GM12864 (cell line): ENCODE measurements around the gene EDC4.
A peak's percentile ranks its signal among the peaks of the same experiment; 100 is the strongest.

Source experiments
- DNase-seq: peaks from one replicate; pipeline ENCODE4 v3.0.0-alpha.2; 2011; ENCODE audit warnings: low read depth
- H3K4me3 ChIP-seq: 2 replicates; pipeline ENCODE4 v1.5.1; 2011; ENCODE audit warnings: mild to moderate bottlenecking, low read depth, low read length, control low read depth
- TF ChIP-seq, protein P1 (sequence below): IDR thresholded peaks from 2 replicates; pipeline ENCODE4 v1.5.1; 2011; ENCODE audit warnings: low read depth, mild to moderate bottlenecking, moderate library complexity, low read length, control low read depth, inconsistent platforms; ENCODE audit errors: missing control alignments

The EDC4 gene

DNA sequence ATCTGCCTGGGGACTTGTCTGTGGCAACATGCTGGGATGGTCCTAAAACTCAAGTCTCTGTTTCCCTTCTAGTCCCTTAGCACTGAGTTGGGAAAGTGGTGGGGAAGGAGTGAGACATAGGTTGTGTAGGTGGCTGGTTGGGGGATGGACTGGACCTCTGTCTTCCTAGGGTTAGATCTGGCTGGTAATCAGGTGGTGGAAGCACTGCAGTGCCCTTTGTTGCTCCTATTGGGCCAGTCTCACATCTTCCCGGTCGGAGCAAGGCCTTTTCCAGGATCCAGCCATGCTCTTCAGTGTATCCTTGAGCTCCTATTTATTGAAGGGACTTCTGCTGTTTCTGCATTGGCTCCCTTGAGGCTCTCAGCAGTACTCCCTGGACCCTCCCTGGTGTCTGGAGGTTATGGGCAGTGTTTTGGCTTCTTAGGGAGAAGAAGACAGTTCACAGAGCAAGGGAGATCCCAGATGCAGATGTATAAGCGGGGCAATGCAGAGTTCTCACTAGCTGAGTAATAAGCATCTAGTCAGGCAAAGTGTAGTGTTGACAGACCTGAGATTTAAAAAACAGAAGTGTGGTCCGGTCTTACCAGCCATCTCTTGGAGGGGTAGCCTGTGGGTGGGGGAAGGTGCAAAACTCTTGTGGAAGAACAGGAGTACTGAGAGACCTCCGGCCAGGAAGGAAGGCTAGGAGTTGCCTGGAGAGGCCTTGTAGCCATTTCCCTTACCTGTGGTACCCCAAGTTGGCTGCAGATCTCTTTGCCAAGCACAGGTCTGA is 27.4 kb upstream of the EDC4 start:
- H3K4me3 ChIP-seq: peak overlapping the region; percentile 74
- TF ChIP-seq, protein P1, sequence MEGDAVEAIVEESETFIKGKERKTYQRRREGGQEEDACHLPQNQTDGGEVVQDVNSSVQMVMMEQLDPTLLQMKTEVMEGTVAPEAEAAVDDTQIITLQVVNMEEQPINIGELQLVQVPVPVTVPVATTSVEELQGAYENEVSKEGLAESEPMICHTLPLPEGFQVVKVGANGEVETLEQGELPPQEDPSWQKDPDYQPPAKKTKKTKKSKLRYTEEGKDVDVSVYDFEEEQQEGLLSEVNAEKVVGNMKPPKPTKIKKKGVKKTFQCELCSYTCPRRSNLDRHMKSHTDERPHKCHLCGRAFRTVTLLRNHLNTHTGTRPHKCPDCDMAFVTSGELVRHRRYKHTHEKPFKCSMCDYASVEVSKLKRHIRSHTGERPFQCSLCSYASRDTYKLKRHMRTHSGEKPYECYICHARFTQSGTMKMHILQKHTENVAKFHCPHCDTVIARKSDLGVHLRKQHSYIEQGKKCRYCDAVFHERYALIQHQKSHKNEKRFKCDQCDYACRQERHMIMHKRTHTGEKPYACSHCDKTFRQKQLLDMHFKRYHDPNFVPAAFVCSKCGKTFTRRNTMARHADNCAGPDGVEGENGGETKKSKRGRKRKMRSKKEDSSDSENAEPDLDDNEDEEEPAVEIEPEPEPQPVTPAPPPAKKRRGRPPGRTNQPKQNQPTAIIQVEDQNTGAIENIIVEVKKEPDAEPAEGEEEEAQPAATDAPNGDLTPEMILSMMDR: no peak
- no peak for DNase-seq

DNA sequence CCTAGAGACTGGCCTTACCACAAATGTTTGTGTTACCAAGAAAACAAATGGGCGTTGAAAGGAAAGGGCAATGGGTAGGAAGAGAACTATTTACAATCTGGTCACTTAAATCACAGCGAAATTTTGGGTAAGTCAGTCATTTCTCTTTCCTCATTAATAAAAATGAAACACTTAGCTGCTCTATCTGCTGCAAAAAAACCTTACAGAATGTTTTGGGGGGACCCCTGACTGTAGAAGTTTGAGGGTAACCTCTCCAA is 26.9 kb upstream of the EDC4 start:
- peak overlapping the region; percentile 74 for H3K4me3 ChIP-seq
- TF ChIP-seq, protein P1: no peak
- DNase-seq: no peak

- TF ChIP-seq, protein P1: no peak
- DNase-seq: peak; percentile 86
- H3K4me3 ChIP-seq: peak within 1 kb of the TSS; percentile 74
These were observed 26.4 kb upstream of the EDC4 start, which contains the start of gene NUTF2 for GRCh38 chr16:67846320-67847063. NUTF2 (plus strand) TSS chr16:67846933; CDS start chr16:67865131, 18,198 bp downstream.

DNA sequence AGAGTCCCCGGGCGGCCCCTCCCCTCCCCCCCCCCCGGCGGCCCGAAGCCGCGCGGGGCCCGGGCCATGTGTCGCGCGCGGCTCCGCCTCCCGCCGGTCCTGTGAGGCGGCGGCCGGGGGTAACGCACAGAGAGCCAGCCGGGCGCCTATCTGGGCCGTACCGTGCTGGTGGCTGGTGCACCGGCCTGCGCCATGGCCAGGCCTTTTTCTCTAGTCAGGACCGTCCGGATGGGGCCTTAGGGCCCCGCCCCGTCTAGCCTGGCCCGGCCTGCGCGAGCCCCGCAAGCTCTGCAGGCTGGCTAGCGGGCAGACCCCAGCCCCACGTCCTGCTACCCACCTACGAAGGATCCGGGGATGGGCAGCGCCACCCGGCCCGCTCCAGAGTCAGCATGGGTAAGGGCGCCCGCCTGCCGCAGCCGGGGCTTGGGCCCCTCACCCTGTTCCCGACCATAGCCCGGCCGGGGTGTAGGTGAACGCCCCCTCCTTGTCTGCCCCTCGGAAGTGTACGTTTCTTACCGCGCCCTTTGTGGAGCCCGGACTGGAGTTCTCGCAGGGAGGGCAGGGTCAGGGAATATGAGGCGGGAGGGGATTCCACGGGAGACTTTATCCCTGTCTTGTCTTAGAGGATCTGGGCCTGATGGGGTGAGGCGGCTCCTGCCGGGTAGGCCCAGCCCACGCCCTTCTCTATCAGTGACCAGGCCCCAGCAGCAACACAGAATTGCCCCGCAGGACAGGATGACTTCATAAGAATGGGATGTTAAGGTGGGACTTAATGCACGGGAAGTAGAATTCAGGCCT is 25.6 kb upstream of the EDC4 start, which contains the start of gene CENPT:
Gene CENPT (minus strand): TSS at position 630 of the 798 bp plus-strand sequence. CDS start 13,834 bp downstream, outside the sequence.
- DNase-seq: no peak
- TF ChIP-seq, protein P1: no peak
- H3K4me3 ChIP-seq: peak within 1 kb of the TSS; percentile 74

DNA sequence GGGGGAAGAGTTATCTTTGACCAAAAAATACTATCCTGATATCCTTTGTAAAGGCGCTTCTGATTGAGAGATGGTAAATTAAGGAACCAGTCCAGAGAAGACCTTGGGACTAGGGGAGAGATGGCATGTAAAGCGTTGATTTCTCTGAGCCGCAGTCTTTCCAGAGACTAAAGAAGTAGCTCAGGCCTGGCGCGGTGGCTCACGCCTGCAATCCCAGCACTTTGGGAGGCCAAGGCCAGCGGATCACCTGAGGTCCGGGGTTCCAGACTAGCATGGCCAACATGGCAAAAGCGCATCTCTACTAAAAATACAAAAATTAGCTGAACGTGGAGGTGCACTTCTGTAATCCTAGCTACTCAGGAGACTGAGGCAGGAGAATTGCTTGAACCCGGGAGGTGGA is 24.7 kb upstream of the EDC4 start:
- TF ChIP-seq, protein P1: no peak
- no peak for DNase-seq
- H3K4me3 ChIP-seq: peak overlapping the region; percentile 74

DNA sequence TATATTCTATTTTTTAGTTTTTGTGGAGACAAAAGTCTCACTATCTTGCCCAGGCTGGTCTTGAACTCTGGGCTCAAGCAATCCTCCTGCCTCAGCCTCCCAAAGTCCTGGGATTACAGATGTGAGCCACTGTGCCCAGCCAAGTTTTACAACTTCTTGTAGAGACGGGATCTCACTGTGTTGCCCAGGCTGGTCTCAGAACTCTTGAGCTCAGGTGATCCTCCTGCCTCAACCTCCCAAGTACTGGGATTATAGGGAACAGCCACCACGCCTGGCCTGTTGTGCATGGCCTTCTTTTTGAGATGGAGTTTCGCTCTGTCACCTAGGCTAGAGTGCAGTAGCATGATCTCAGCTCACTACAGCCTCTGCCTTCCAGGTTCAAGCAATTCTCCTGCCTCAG is 19.2 kb upstream of the EDC4 start:
- TF ChIP-seq, protein P1: no peak
- no peak for DNase-seq
- H3K4me3 ChIP-seq: no peak overlapping the region
